ENCODE results near the gene PUDP. TPM values are rescaled to one million over a fixed set of nuclear protein-coding genes. Genes with fewer than 3 reads are reported as not detected.

PUDP gene
- total RNA-seq, 4 donors from 2014 or later: 10.4 to 16.6 (median 11.5) TPM

- no peak overlapping the region for H3K4me3 ChIP-seq
- H3K36me3 ChIP-seq: no peaks in the 10 kb centered on the region
- no peaks in the 10 kb centered on the region for H3K9me3 ChIP-seq
- 88 to 93% methylated on average over 1 to 4 of the region's 4 CpGs for WGBS, 2 donors
- H3K4me1 ChIP-seq: peaks cover 0 to 4% (median 0%) of the 10 kb centered on the region in 3 donors
- no peaks in the 10 kb centered on the region for H3K27me3 ChIP-seq
- no peak overlapping the region for H3K27ac ChIP-seq
- intact Hi-C loops (cut with DNase I): no loop called here
- DNase-seq: no peak
- TF ChIP-seq POLR2A (IDR thresholded peaks at IDR 0.05) (no peak), CTCF (IDR thresholded peaks at IDR 0.05) (no peak)
Observed at GRCh38 chrX:7090641-7091040, 57.3 kb downstream of the PUDP start.

GRCh38 chrX:7088968-7089615, 58.9 kb downstream of the PUDP start:
- Histone ChIP-seq H3K4me1 (peaks cover 0 to 5% (median 4%) of the 10 kb centered on the region in 3 donors), H3K27ac (no peak overlapping the region), H3K27me3 (no peaks in the 10 kb centered on the region), H3K36me3 (no peaks in the 10 kb centered on the region), H3K4me3 (no peak overlapping the region), H3K9me3 (no peaks in the 10 kb centered on the region)
- 81 to 100% methylated on average over 2 to 8 of the region's 8 CpGs for WGBS, 2 donors
- intact Hi-C loops (cut with DNase I): no loop called here
- DNase-seq: no peak
- TF ChIP-seq POLR2A (IDR thresholded peaks at IDR 0.05): no peak
- no peak for TF ChIP-seq CTCF (IDR thresholded peaks at IDR 0.05)

GRCh38 chrX:7086384-7086783, 61.6 kb downstream of the PUDP start:
- no peak overlapping the region for H3K4me3 ChIP-seq
- intact Hi-C loops (cut with DNase I): no loop called here
- peaks cover 0 to 5% (median 0%) of the 10 kb centered on the region in 3 donors for H3K4me1 ChIP-seq
- H3K36me3 ChIP-seq: peaks cover 0 to 8% (median 0%) of the 10 kb centered on the region in 3 donors
- TF ChIP-seq POLR2A (IDR thresholded peaks at IDR 0.05) (no peak), CTCF (IDR thresholded peaks at IDR 0.05) (no peak)
- 38 to 58% methylated on average over 2 of the region's 3 CpGs for WGBS, 2 donors
- H3K27ac ChIP-seq: no peak overlapping the region
- H3K27me3 ChIP-seq: no peaks in the 10 kb centered on the region
- no peak for DNase-seq
- no peaks in the 10 kb centered on the region for H3K9me3 ChIP-seq

GRCh38 chrX:7085879-7086278, 62.1 kb downstream of the PUDP start:
- intact Hi-C loops (cut with DNase I): no loop called here
- Histone ChIP-seq H3K9me3 (no peaks in the 10 kb centered on the region), H3K27me3 (no peaks in the 10 kb centered on the region), H3K27ac (no peak overlapping the region), H3K4me3 (no peak overlapping the region), H3K4me1 (peaks cover 0 to 5% (median 0%) of the 10 kb centered on the region in 3 donors), H3K36me3 (peaks cover 0 to 8% (median 0%) of the 10 kb centered on the region in 3 donors)
- TF ChIP-seq POLR2A (IDR thresholded peaks at IDR 0.05) (no peak), CTCF (IDR thresholded peaks at IDR 0.05) (no peak)
- DNase-seq: no peak
- WGBS, 2 donors: 78 to 86% methylated on average over 1 to 3 of the region's 3 CpGs

GRCh38 chrX:7084841-7085240, 63.1 kb downstream of the PUDP start:
- Histone ChIP-seq H3K4me3 (no peak overlapping the region), H3K9me3 (no peaks in the 10 kb centered on the region), H3K27ac (no peak overlapping the region), H3K36me3 (peaks cover 0 to 8% (median 0%) of the 10 kb centered on the region in 3 donors), H3K27me3 (no peaks in the 10 kb centered on the region), H3K4me1 (peaks cover 0 to 5% (median 0%) of the 10 kb centered on the region in 3 donors)
- TF ChIP-seq POLR2A (IDR thresholded peaks at IDR 0.05) (no peak), CTCF (IDR thresholded peaks at IDR 0.05) (no peak)
- intact Hi-C loops (cut with DNase I): no loop called here
- no peak for DNase-seq
- WGBS, 2 donors: 91 to 97% methylated on average over 7 to 10 of the region's 10 CpGs
